SK-N-SH (cell line): ENCODE measurements around the gene MALT1. TPM values are rescaled to one million over a fixed set of nuclear protein-coding genes. Genes with fewer than 3 reads are reported as not detected.

ENCODE experiments used
- CTCF ChIA-PET: fragments of 300-600, 350-600 bp; formaldehyde crosslinking; extraction: SDS; loops from one replicate; lab custom pipeline; 2021; lab: Yijun Ruan, JAX
- POLR2A ChIA-PET: fragments of 350-600 bp; sonication (Branson Sonifier 250); formaldehyde crosslinking; extraction: SDS; loops from one replicate; lab custom pipeline; 2020; ENCODE audit warnings: antibody characterized with exemption, inconsistent platforms; lab: Yijun Ruan, JAX
- DNase-seq: peaks from one replicate; pipeline ENCODE4 v3.0.0; 2012
- H2AFZ ChIP-seq: fragments of 200-600 bp; sonication (generic); 2 replicates; pipeline ENCODE4 v1.8.1; 2016; ENCODE audit warnings: antibody characterized with exemption, mild to moderate bottlenecking, low read depth
- H3F3A ChIP-seq: fragments of 200-600 bp; sonication (generic); replicated peaks from 2 replicates; pipeline ENCODE3; 2016; ENCODE audit warnings: antibody characterized with exemption, mild to moderate bottlenecking; ENCODE audit not compliant: insufficient read depth
- H3K27ac ChIP-seq, 2 experiments: fragments of 200-500 bp in 1 of 2; fragments of 200-600 bp in 1 of 2; sonication (Bioruptor generic) in 1 of 2; sonication (generic), shearing (Covaris generic) in 1 of 2; 2 replicates each; pipeline versions ENCODE4 v1.5.1 to v1.6.1; 2014 to 2016; ENCODE audit warnings: low read depth in 2 of 2, inconsistent platforms in 1 of 2, low read length in 1 of 2, mild to moderate bottlenecking in 1 of 2, mixed read lengths in 1 of 2
- H3K27me3 ChIP-seq: fragments of 200-600 bp; sonication (generic), shearing (Covaris generic); 2 replicates; pipeline ENCODE4 v1.6.1; 2016; ENCODE audit warnings: mixed run types; ENCODE audit not compliant: insufficient read depth
- H3K36me3 ChIP-seq, 2 experiments: fragments of 200-500 bp in 1 of 2; fragments of 200-600 bp in 1 of 2; sonication (Bioruptor generic) in 1 of 2; sonication (generic) in 1 of 2; replicated peaks in 1 of 2; 2 replicates each; pipeline versions ENCODE3 to v1.5.1; 2014 to 2016; ENCODE audit warnings: low read length in 1 of 2, mild to moderate bottlenecking in 1 of 2; ENCODE audit not compliant: insufficient read depth in 2 of 2, control insufficient read depth in 1 of 2
- H3K4me1 ChIP-seq, 2 experiments: fragments of 200-500 bp in 1 of 2; fragments of 200-600 bp in 1 of 2; sonication (Bioruptor generic) in 1 of 2; sonication (generic), shearing (Covaris generic) in 1 of 2; 2 replicates each; pipeline versions ENCODE4 v1.5.1 to v1.6.1; 2014 to 2016; ENCODE audit warnings: low read depth in 1 of 2, low read length in 1 of 2, mixed run types in 1 of 2; ENCODE audit not compliant: insufficient read depth in 2 of 2, control insufficient read depth in 1 of 2
- H3K4me2 ChIP-seq: fragments of 200-600 bp; sonication (generic), shearing (Covaris generic); 2 replicates; pipeline ENCODE4 v1.6.1; 2017; ENCODE audit warnings: mixed run types
- H3K4me3 ChIP-seq, 2 experiments: fragments of 200-500 bp in 1 of 2; fragments of 200-600 bp in 1 of 2; sonication (Bioruptor generic) in 1 of 2; sonication (generic), shearing (Covaris generic) in 1 of 2; 2 replicates each; pipeline versions ENCODE4 v1.5.1 to v1.8.1; 2014 to 2016; ENCODE audit warnings: low read depth in 2 of 2, inconsistent platforms in 1 of 2, low read length in 1 of 2, mild to moderate bottlenecking in 1 of 2, mixed read lengths in 1 of 2, moderate library complexity in 1 of 2
- H3K79me2 ChIP-seq: fragments of 200-600 bp; sonication (generic); 2 replicates; pipeline ENCODE4 v1.8.1; 2017; ENCODE audit warnings: mild to moderate bottlenecking; ENCODE audit not compliant: insufficient read depth
- H3K9ac ChIP-seq: fragments of 200-600 bp; sonication (generic); 2 replicates; pipeline ENCODE4 v1.6.1; 2017; ENCODE audit warnings: mixed run types
- H3K9me2 ChIP-seq: fragments of 200-600 bp; sonication (generic); 2 replicates; pipeline ENCODE4 v1.6.1; 2017; ENCODE audit warnings: mixed run types
- H3K9me3 ChIP-seq: fragments of 200-600 bp; sonication (generic); 2 replicates; pipeline ENCODE4 v1.6.1; 2017; ENCODE audit warnings: mixed run types, mild to moderate bottlenecking, moderate library complexity
- H4K20me1 ChIP-seq: fragments of 200-600 bp; sonication (generic); 2 replicates; pipeline ENCODE4 v1.6.1; 2017; ENCODE audit warnings: mild to moderate bottlenecking, mixed run types; ENCODE audit not compliant: insufficient read depth
- CHD2 ChIP-seq: fragments of 150-350 bp; IDR thresholded peaks from 2 replicates; pipeline ENCODE4 v1.6.1; 2018; ENCODE audit warnings: low read length; ENCODE audit not compliant: partially characterized antibody
- FOSL2 ChIP-seq: IDR thresholded peaks from 2 replicates; pipeline ENCODE4 v1.4.0; 2012; ENCODE audit warnings: low read depth, mild to moderate bottlenecking, moderate library complexity, borderline replicate concordance
- FOXJ3 ChIP-seq: sonication (generic); formaldehyde crosslinking; IDR thresholded peaks from 2 replicates; pipeline ENCODE4 v1.5.1; 2020; ENCODE audit warnings: mild to moderate bottlenecking, missing genetic modification reagents
- NFIC ChIP-seq: IDR thresholded peaks from 2 replicates; pipeline ENCODE4 v1.4.0; 2012; ENCODE audit warnings: borderline replicate concordance
- NRF1 ChIP-seq: IDR thresholded peaks from 2 replicates; pipeline ENCODE4 v1.6.1; 2012; ENCODE audit warnings: low read depth, mild to moderate bottlenecking, low read length
- RXRA ChIP-seq: IDR thresholded peaks from 2 replicates; pipeline ENCODE4 v1.4.0; 2012; ENCODE audit warnings: low read depth, mild to moderate bottlenecking, borderline replicate concordance
- TCF12 ChIP-seq: IDR thresholded peaks from 2 replicates; pipeline ENCODE4 v1.4.0; 2012
- USF2 ChIP-seq: fragments of 150-350 bp; IDR thresholded peaks from 2 replicates; pipeline ENCODE4 v1.6.1; 2017; ENCODE audit warnings: antibody characterized with exemption, low read length, low read depth, borderline replicate concordance
- WGBS: methylation state at CpG from one replicate; pipeline ENCODE4 v1.1.6; 2017; ENCODE audit warnings: low lambda C conversion rate; 5-methylcytosine and 5-hydroxymethylcytosine counted together
- polyA plus RNA-seq, 3 experiments: library from polyadenylated mRNA; depleted of rRNA; stranded (reverse); fragments of >200 nt; gene quantifications; 2 replicates each; pipeline ENCODE4 v1.2.3, GENCODE V29; 2012
- TF ChIP-seq, protein P1 (sequence below): fragments of 200-600 bp; sonication (generic); IDR thresholded peaks from 2 replicates; pipeline ENCODE4 v1.6.1; 2017; ENCODE audit warnings: antibody characterized with exemption, mild to moderate bottlenecking, moderate library complexity

Gene MALT1
- polyA plus RNA-seq, 1 of the 3 experiments (the other 2 are of a cell fraction) = 6.6 TPM

DNA sequence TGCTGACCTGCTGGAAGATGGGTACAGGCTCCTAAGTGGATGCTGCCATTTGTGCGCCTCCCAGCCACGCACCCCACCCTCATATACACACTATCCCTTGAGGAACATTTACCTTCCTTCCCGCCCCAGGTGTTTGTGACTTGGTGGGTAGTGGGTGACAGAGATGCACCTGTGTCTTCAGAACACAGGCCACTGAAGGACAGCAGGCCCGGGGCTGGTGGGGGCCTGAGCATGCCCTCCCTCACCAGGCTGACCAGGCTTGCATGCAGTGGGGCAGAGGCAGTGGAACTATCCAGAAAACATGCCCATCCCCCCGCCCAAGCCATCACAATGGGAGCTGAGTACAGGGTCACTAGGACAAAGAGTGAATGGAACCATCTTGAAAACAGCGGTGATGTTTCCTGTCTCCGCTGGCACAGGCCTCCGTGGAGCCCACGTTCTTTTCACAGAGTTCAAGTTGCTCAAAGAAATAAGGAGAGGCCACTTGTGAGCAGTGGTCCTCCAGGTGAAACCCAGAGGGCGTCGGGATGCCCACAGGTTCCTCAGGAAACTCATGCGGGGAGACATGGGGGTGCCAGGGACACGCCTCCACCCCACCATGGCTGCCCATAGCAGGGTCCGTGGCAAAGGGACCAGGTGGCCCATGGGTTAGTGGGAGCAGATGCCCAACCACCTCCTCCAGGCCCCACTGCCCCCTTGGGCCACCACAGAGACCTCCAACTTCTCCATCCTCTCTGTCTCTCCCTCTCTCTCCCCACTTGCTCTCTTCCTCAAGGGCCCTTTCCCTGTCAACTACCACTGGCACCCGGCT lies 90.9 kb downstream of the MALT1 start:
- H3F3A ChIP-seq = no peaks in the 10 kb centered on the region
- no peak overlapping the region for H3K4me3 ChIP-seq
- H3K9ac ChIP-seq = no peak overlapping the region
- 93% methylated on average over 11 of the region's 15 CpGs for WGBS
- TF ChIP-seq RXRA = no peak
- no peak for TF ChIP-seq TCF12
- no peak for TF ChIP-seq USF2
- no peak for TF ChIP-seq NFIC
- no peak overlapping the region for H3K4me2 ChIP-seq
- ChIA-PET POLR2A (no interaction called here), CTCF (interaction anchor here (0.5 to 10.8 kb wide), 7 partner anchors 9 to 307 kb away, joined by 3 to 162 read pairs (median 13); no protein-coding TSS in a partner anchor)
- H3K9me3 ChIP-seq = no peaks in the 10 kb centered on the region
- no peaks in the 10 kb centered on the region for H3K27me3 ChIP-seq
- H3K4me1 ChIP-seq = no peaks in the 10 kb centered on the region
- no peaks in the 10 kb centered on the region for H3K36me3 ChIP-seq
- no peaks in the 10 kb centered on the region for H3K79me2 ChIP-seq
- no peaks in the 10 kb centered on the region for H4K20me1 ChIP-seq
- no peak for DNase-seq
- H3K9me2 ChIP-seq = no peaks in the 10 kb centered on the region
- no peak overlapping the region for H3K27ac ChIP-seq
- no peak overlapping the region for H2AFZ ChIP-seq

DNA sequence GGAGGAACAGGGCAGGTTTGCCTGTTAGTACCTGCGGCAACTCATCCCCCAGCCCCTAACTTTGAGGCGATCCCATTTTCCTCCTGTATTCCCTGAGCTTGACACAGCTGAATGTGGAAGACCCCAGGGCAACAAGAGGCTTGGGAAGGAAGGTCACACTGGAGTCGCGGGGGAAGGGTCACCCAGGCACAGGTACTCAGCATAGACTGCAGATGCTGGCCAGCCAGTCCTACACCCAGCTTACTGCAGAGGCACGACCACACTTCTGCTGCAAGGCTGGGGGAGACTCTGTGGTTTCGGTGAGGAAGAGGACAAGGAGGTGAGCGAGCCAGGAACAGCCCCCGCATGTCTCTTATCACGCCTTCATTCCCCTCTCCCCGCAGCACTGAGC lies 91.5 kb downstream of the MALT1 start:
- H3K27me3 ChIP-seq = no peaks in the 10 kb centered on the region
- no peak overlapping the region for H3K4me3 ChIP-seq
- no peaks in the 10 kb centered on the region for H3K36me3 ChIP-seq
- no peak for TF ChIP-seq FOXJ3 (CRISPR knock-in tag)
- no peak for TF ChIP-seq FOSL2
- no peak for TF ChIP-seq CHD2
- TF ChIP-seq, protein P1, sequence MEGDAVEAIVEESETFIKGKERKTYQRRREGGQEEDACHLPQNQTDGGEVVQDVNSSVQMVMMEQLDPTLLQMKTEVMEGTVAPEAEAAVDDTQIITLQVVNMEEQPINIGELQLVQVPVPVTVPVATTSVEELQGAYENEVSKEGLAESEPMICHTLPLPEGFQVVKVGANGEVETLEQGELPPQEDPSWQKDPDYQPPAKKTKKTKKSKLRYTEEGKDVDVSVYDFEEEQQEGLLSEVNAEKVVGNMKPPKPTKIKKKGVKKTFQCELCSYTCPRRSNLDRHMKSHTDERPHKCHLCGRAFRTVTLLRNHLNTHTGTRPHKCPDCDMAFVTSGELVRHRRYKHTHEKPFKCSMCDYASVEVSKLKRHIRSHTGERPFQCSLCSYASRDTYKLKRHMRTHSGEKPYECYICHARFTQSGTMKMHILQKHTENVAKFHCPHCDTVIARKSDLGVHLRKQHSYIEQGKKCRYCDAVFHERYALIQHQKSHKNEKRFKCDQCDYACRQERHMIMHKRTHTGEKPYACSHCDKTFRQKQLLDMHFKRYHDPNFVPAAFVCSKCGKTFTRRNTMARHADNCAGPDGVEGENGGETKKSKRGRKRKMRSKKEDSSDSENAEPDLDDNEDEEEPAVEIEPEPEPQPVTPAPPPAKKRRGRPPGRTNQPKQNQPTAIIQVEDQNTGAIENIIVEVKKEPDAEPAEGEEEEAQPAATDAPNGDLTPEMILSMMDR = no peak
- no peak for TF ChIP-seq NRF1
- TF ChIP-seq USF2 = no peak
- no peaks in the 10 kb centered on the region for H3K9me3 ChIP-seq
- H3K79me2 ChIP-seq = no peaks in the 10 kb centered on the region
- no peak overlapping the region for H3K27ac ChIP-seq
- WGBS = 93% methylated on average over 9 of the region's 10 CpGs
- H3K4me2 ChIP-seq = no peak overlapping the region
- H3K9ac ChIP-seq = no peak overlapping the region
- ChIA-PET CTCF (interaction anchor here (0.7 to 10.8 kb wide), 16 partner anchors 9 to 881 kb away, joined by 3 to 162 read pairs (median 10); no protein-coding TSS in a partner anchor), POLR2A (no interaction called here)
- no peak for DNase-seq
- H2AFZ ChIP-seq = no peak overlapping the region
- H4K20me1 ChIP-seq = no peaks in the 10 kb centered on the region
- H3K9me2 ChIP-seq = no peaks in the 10 kb centered on the region
- H3K4me1 ChIP-seq = no peaks in the 10 kb centered on the region
- no peaks in the 10 kb centered on the region for H3F3A ChIP-seq
